K562 (cell line): ENCODE measurements around the gene TWSG1. TPM values are rescaled to one million over a fixed set of nuclear protein-coding genes. Genes with fewer than 3 reads are reported as not detected.

Source experiments
- ATAC-seq: fragments of 200-7000 bp; cut with Tn5 transposase; 3 replicates; pipeline ENCODE4 v1.9.1; 2020; ENCODE audit warnings: moderate library complexity
- BruUV-seq: library from RNA; stranded (reverse); fragments of 400-500 nt; replicated peaks from 2 replicates; lab custom pipeline; 2021; lab: Mats Ljungman, UMichigan
- CTCF ChIA-PET: fragments of 300-600 bp; formaldehyde crosslinking; extraction: SDS; loops from one replicate; lab custom pipeline; 2021; ENCODE audit warnings: low intra/inter-chr PET ratio; lab: Yijun Ruan, JAX
- POLR2A ChIA-PET: fragments of 300-600, 350-650 bp; sonication (Branson Sonifier 250); formaldehyde crosslinking; extraction: SDS; loops from one replicate; lab custom pipeline; 2021; ENCODE audit warnings: antibody characterized with exemption, inconsistent platforms; lab: Yijun Ruan, JAX
- DNase-seq, 4 experiments: peaks; one replicate each; pipeline versions ENCODE4 v3.0.0 to v3.0.0-alpha.2; 2011 to 2018; ENCODE audit warnings: low spot score in 3 of 4, mixed read lengths in 3 of 4; ENCODE audit errors: extremely low read depth in 1 of 4
- FAIRE-seq: peaks from 2 replicates; lab custom pipeline; 2011; peaks lifted over from hg19 to GRCh38; lab: Jason Lieb, UNC
- H2AFZ ChIP-seq: 2 replicates; pipeline ENCODE4 v1.6.0; 2011; ENCODE audit warnings: low read depth, low read length, control low read depth, inconsistent platforms
- H3K27ac ChIP-seq: fragments of 200-600 bp; 3 replicates; pipeline ENCODE4 v1.8.0; 2011; ENCODE audit warnings: low read depth, mild to moderate bottlenecking, control low read depth, inconsistent platforms, low read length, moderate library complexity, mixed read lengths; ENCODE audit errors: extremely low read depth
- H3K27me3 ChIP-seq, 2 experiments: fragments of 300-600 bp in 1 of 2; 2 replicates in 1 of 2; 3 replicates in 1 of 2; pipeline versions ENCODE4 v1.6.0 to v1.8.0; 2011; ENCODE audit warnings: inconsistent platforms in 2 of 2, low read length in 2 of 2, mild to moderate bottlenecking in 1 of 2, mixed read lengths in 1 of 2, moderate library complexity in 1 of 2; ENCODE audit not compliant: control insufficient read depth in 2 of 2, insufficient read depth in 2 of 2
- H3K36me3 ChIP-seq: fragments of 300-600 bp; 3 replicates; pipeline ENCODE4 v1.8.0; 2011; ENCODE audit warnings: mild to moderate bottlenecking, low read length, inconsistent platforms; ENCODE audit not compliant: control insufficient read depth, insufficient read depth
- H3K4me1 ChIP-seq, 2 experiments: fragments of 200-600 bp in 1 of 2; replicated peaks in 1 of 2; 2 replicates in 1 of 2; 3 replicates in 1 of 2; pipeline versions ENCODE4 v1.5.1 to v1.8.0; 2011; ENCODE audit warnings: inconsistent platforms in 2 of 2, low read length in 2 of 2, mild to moderate bottlenecking in 1 of 2, mixed read lengths in 1 of 2, moderate library complexity in 1 of 2; ENCODE audit not compliant: control insufficient read depth in 2 of 2, insufficient read depth in 2 of 2
- H3K4me2 ChIP-seq: 2 replicates; pipeline ENCODE4 v1.6.1; 2011; ENCODE audit warnings: low read length, control low read depth, inconsistent platforms, mixed read lengths; ENCODE audit not compliant: insufficient read depth
- H3K4me3 ChIP-seq: fragments of 200-600 bp; sonication (generic), shearing (Covaris generic); 2 replicates; pipeline ENCODE4 v1.5.1; 2016; ENCODE audit warnings: control low read depth, inconsistent platforms
- H3K79me2 ChIP-seq: fragments of 200-600 bp; 3 replicates; pipeline ENCODE4 v1.8.0; 2011; ENCODE audit warnings: low read length, inconsistent platforms; ENCODE audit not compliant: control insufficient read depth, insufficient read depth
- H3K9ac ChIP-seq, 2 experiments: 2 replicates each; pipeline versions ENCODE4 v1.6.0 to v1.6.1; 2011; ENCODE audit warnings: low read depth in 2 of 2, low read length in 2 of 2, control low read depth in 1 of 2, inconsistent platforms in 1 of 2, mild to moderate bottlenecking in 1 of 2, mixed read lengths in 1 of 2; ENCODE audit not compliant: insufficient read depth in 1 of 2
- H3K9me1 ChIP-seq: one replicate; pipeline ENCODE4 v1.6.0; 2011; ENCODE audit warnings: inconsistent platforms, mild to moderate bottlenecking, low read length, moderate library complexity; ENCODE audit not compliant: control insufficient read depth, insufficient read depth
- H3K9me3 ChIP-seq: replicated peaks from 2 replicates; pipeline ENCODE4 v1.5.1; 2011; ENCODE audit warnings: low read depth, low read length, inconsistent platforms; ENCODE audit not compliant: control insufficient read depth, insufficient read depth
- H4K20me1 ChIP-seq: replicated peaks from 2 replicates; pipeline ENCODE4 v1.6.1; 2011; ENCODE audit warnings: low read length, inconsistent platforms, mixed read lengths; ENCODE audit not compliant: control insufficient read depth, insufficient read depth
- HNRNPLL ChIP-seq: fragments of 200-400 bp; formaldehyde crosslinking; IDR thresholded peaks from 2 replicates; pipeline ENCODE4 v1.6.1; 2017; ENCODE audit warnings: low read length, low read depth, mild to moderate bottlenecking; ENCODE audit not compliant: poor library complexity, severe bottlenecking
- RAD21 ChIP-seq, 2 experiments: fragments of 250-450 bp in 1 of 2; fragments of 450-650 bp in 1 of 2; sonication (Bioruptor Pico) in 1 of 2; formaldehyde crosslinking in 1 of 2; IDR thresholded peaks in 1 of 2; conservative IDR thresholded peaks in 1 of 2; 2 replicates each; pipeline versions ENCODE4 v1.4.0 to v1.8.0; 2020 to 2022; ENCODE audit warnings: mild to moderate bottlenecking in 2 of 2, moderate library complexity in 1 of 2
- WGBS: fragments of 100-300 bp; shearing (Covaris generic); methylation state at CpG from one replicate; pipeline ENCODE4 v1.1.6; 2016; ENCODE audit warnings: low coverage, mixed read lengths; ENCODE audit not compliant: insufficient coverage; ENCODE audit errors: missing lambda C conversion rate; 5-methylcytosine and 5-hydroxymethylcytosine counted together
- in situ Hi-C: fragments of 300-500 bp; cut with MboI; formaldehyde crosslinking; loops from 4 replicates; pipeline ENCODE4 v1.15.0; 2018; ENCODE audit warnings: inconsistent platforms, mixed read lengths
- intact Hi-C: fragments of 100-400 bp; cut with micrococcal nuclease; formaldehyde crosslinking; loops from 2 replicates; pipeline ENCODE4 v1.14.2; 2022
- polyA plus RNA-seq, 8 experiments: library from polyadenylated mRNA; depleted of rRNA in 4 of 8; stranded (reverse) in 5 of 8; unstranded in 3 of 8; fragments of >200 nt; fragmentation: Nextera tagmentation in 2 of 8; fragmentation: Illumina TruSeq in 1 of 8; extraction: Ambion mirVana in 2 of 8; extraction: Trizol in 1 of 8; gene quantifications; 2 replicates each; pipeline versions ENCODE4 v1.2.1 to v1.2.3, GENCODE V29; 2011 to 2014; ENCODE audit warnings: inconsistent platforms in 1 of 8, missing spikeins in 1 of 8
- total RNA-seq, 7 experiments: library from RNA; depleted of rRNA in 6 of 7; stranded (reverse); fragments of >200 nt in 6 of 7; fragmentation: Illumina TruSeq in 2 of 7; extraction: Trizol in 2 of 7; gene quantifications; 2 replicates each; pipeline versions ENCODE4 v1.2.1 to v1.2.3, GENCODE V29; 2011 to 2021; ENCODE audit warnings: low replicate concordance in 1 of 7
- TF ChIP-seq, protein P1 (sequence below), 3 experiments: IDR thresholded peaks in 2 of 3; conservative IDR thresholded peaks in 1 of 3; 2 replicates each; pipeline ENCODE4 v1.5.1; 2011 to 2012; ENCODE audit warnings: low read length in 3 of 3, mild to moderate bottlenecking in 3 of 3, control low read depth in 2 of 3, improper control_type of control experiment in 1 of 3, inconsistent platforms in 1 of 3, low read depth in 1 of 3, mixed read lengths in 1 of 3, moderate library complexity in 1 of 3; ENCODE audit not compliant: insufficient read depth in 2 of 3
- TF ChIP-seq, protein P2 (sequence below): fragments of 250-450 bp; sonication (Bioruptor Pico); IDR thresholded peaks from 2 replicates; pipeline ENCODE4 v1.9.0; 2021; ENCODE audit warnings: mild to moderate bottlenecking, inconsistent platforms
- TF ChIP-seq, protein P3 (sequence below), 2 experiments: fragments of 450-650 bp; formaldehyde crosslinking in 1 of 2; IDR thresholded peaks; 2 replicates each; pipeline versions ENCODE4 v1.4.0 to v1.6.1; 2014 to 2020; ENCODE audit warnings: mild to moderate bottlenecking in 2 of 2, borderline replicate concordance in 1 of 2, low read depth in 1 of 2

TWSG1 gene
- total and polyA plus RNA-seq, 9 of the 15 experiments (the other 6 are each of a cell fraction or from before 2014, with no cell fraction given) = 10.4 to 37.2 (median 25.1) TPM

DNA sequence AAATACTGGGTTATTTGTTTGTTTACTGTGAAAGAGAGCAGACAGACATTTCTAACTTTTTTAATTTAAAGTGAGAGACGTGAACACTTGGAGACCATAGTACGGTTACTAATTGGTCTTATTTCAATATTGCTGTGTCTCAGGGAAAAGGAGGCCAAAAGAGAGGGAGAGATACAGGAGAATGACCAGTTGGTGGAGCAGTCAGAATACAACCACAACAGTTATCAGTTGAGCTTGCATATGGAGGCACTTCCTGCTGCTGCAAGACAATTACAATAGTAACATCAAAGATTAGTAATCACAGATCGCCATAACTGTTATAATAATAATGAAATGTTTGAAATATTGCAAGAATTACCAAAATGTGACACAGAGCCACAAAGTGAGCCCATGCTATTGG lies 58.2 kb downstream of the TWSG1 start:
- ChIA-PET CTCF (no interaction called here), POLR2A (interaction anchor here (0.7 to 2.8 kb wide), 3 partner anchors 9 to 23 kb away, joined by 3 to 13 read pairs (median 3); no protein-coding TSS in a partner anchor)
- WGBS = 59% methylated on average over 3 of the region's 3 CpGs
- H3K4me1 ChIP-seq = no peaks in the 10 kb centered on the region
- FAIRE-seq = peak; percentile 73
- H3K79me2 ChIP-seq = no peaks in the 10 kb centered on the region
- no peaks in the 10 kb centered on the region for H3K27me3 ChIP-seq
- DNase-seq = peak in 1 of 4 experiments; percentile 33
- in situ Hi-C loops = no loop called here
- peaks cover 5% of the 10 kb centered on the region; the same call in 1 of the 2 replicates for H3K9me3 ChIP-seq
- H2AFZ ChIP-seq = no peak overlapping the region
- peaks cover 14% of the 10 kb centered on the region; the same call in 1 of the 3 replicates for H3K36me3 ChIP-seq
- ATAC-seq = peak; percentile 87
- H3K9me1 ChIP-seq = no peaks in the 10 kb centered on the region
- H3K27ac ChIP-seq = no peak overlapping the region
- H3K9ac ChIP-seq = no peak overlapping the region
- intact Hi-C loops = loop anchor here (1.0 kb wide), 1 partner anchor 124 kb away; no protein-coding TSS in a partner anchor
- BruUV-seq = no TSS peak
- TF ChIP-seq RAD21 (CRISPR knock-in tag; conservative IDR thresholded peaks at IDR 0.05 in 1 of 2, IDR thresholded peaks at IDR 0.05 in 1 of 2) = peak; percentile 10 to 74; a peak in 2 of 4 replicates
- TF ChIP-seq HNRNPLL = no peak
- TF ChIP-seq, protein P1, sequence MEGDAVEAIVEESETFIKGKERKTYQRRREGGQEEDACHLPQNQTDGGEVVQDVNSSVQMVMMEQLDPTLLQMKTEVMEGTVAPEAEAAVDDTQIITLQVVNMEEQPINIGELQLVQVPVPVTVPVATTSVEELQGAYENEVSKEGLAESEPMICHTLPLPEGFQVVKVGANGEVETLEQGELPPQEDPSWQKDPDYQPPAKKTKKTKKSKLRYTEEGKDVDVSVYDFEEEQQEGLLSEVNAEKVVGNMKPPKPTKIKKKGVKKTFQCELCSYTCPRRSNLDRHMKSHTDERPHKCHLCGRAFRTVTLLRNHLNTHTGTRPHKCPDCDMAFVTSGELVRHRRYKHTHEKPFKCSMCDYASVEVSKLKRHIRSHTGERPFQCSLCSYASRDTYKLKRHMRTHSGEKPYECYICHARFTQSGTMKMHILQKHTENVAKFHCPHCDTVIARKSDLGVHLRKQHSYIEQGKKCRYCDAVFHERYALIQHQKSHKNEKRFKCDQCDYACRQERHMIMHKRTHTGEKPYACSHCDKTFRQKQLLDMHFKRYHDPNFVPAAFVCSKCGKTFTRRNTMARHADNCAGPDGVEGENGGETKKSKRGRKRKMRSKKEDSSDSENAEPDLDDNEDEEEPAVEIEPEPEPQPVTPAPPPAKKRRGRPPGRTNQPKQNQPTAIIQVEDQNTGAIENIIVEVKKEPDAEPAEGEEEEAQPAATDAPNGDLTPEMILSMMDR (IDR thresholded peaks at IDR 0.05 in 2 of 3, conservative IDR thresholded peaks at IDR 0.05 in 1 of 3; ENCODE audit: insufficient read depth in 2 of 3, low read depth in 1 of 3, low read length in 3 of 3) = peak; percentile 8 to 39 (median 21); a peak in 2 of 6 replicates
- TF ChIP-seq, protein P2, sequence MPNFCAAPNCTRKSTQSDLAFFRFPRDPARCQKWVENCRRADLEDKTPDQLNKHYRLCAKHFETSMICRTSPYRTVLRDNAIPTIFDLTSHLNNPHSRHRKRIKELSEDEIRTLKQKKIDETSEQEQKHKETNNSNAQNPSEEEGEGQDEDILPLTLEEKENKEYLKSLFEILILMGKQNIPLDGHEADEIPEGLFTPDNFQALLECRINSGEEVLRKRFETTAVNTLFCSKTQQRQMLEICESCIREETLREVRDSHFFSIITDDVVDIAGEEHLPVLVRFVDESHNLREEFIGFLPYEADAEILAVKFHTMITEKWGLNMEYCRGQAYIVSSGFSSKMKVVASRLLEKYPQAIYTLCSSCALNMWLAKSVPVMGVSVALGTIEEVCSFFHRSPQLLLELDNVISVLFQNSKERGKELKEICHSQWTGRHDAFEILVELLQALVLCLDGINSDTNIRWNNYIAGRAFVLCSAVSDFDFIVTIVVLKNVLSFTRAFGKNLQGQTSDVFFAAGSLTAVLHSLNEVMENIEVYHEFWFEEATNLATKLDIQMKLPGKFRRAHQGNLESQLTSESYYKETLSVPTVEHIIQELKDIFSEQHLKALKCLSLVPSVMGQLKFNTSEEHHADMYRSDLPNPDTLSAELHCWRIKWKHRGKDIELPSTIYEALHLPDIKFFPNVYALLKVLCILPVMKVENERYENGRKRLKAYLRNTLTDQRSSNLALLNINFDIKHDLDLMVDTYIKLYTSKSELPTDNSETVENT (CRISPR knock-in tag) = no peak
- TF ChIP-seq, protein P3, sequence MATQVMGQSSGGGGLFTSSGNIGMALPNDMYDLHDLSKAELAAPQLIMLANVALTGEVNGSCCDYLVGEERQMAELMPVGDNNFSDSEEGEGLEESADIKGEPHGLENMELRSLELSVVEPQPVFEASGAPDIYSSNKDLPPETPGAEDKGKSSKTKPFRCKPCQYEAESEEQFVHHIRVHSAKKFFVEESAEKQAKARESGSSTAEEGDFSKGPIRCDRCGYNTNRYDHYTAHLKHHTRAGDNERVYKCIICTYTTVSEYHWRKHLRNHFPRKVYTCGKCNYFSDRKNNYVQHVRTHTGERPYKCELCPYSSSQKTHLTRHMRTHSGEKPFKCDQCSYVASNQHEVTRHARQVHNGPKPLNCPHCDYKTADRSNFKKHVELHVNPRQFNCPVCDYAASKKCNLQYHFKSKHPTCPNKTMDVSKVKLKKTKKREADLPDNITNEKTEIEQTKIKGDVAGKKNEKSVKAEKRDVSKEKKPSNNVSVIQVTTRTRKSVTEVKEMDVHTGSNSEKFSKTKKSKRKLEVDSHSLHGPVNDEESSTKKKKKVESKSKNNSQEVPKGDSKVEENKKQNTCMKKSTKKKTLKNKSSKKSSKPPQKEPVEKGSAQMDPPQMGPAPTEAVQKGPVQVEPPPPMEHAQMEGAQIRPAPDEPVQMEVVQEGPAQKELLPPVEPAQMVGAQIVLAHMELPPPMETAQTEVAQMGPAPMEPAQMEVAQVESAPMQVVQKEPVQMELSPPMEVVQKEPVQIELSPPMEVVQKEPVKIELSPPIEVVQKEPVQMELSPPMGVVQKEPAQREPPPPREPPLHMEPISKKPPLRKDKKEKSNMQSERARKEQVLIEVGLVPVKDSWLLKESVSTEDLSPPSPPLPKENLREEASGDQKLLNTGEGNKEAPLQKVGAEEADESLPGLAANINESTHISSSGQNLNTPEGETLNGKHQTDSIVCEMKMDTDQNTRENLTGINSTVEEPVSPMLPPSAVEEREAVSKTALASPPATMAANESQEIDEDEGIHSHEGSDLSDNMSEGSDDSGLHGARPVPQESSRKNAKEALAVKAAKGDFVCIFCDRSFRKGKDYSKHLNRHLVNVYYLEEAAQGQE (IDR thresholded peaks at IDR 0.05; ENCODE audit: borderline replicate concordance) = peak; percentile 28; the same call in 1 of the 2 replicates
- TF ChIP-seq, protein P3 (CRISPR knock-in tag; IDR thresholded peaks at IDR 0.05; ENCODE audit: low read depth) = no peak
- no peaks in the 10 kb centered on the region for H4K20me1 ChIP-seq
- H3K4me2 ChIP-seq = no peak overlapping the region
- H3K4me3 ChIP-seq = no peak overlapping the region
